Measurements from ENCODE around the gene SGSH. TPM values are rescaled to one million over a fixed set of nuclear protein-coding genes. Genes with fewer than 3 reads are reported as not detected.

SGSH gene
- polyA plus RNA-seq, 1 donor (not counting 4 experiments of a cell fraction or from before 2014, with no cell fraction given): 9.6 TPM

GRCh38 chr17:80214878-80215210 is 5.3 kb downstream of the SGSH start:
- Histone ChIP-seq H3K9ac (ENCODE audit: control insufficient read depth, extremely low read depth, insufficient read depth, low read length) (no peak overlapping the region), H3K27ac (ENCODE audit: control insufficient read depth, insufficient read depth, low read length) (no peak overlapping the region), H3K4me3 (ENCODE audit: control insufficient read depth in 2 of 3, extremely low read depth in 1 of 3, insufficient read depth in 2 of 3, low read depth in 1 of 3, low read length in 3 of 3) (no peak overlapping the region), H3K27me3 (ENCODE audit: control insufficient read depth, extremely low read depth, insufficient read depth, low read length) (no peaks in the 10 kb centered on the region), H4K20me1 (ENCODE audit: control insufficient read depth, extremely low read depth, insufficient read depth, low read length) (no peaks in the 10 kb centered on the region), H3K9me1 (ENCODE audit: control insufficient read depth, extremely low read depth, insufficient read depth, low read length) (no peaks in the 10 kb centered on the region), H3K4me1 (ENCODE audit: control insufficient read depth, extremely low read depth, insufficient read depth, low read length) (peaks cover 6% of the 10 kb centered on the region), H3K36me3 (ENCODE audit: control insufficient read depth in 2 of 2, extremely low read depth in 1 of 2, insufficient read depth in 2 of 2, low read length in 2 of 2) (peaks cover 5 to 6% of the 10 kb centered on the region in 2 experiments), H3K4me2 (ENCODE audit: control insufficient read depth, extremely low read depth, insufficient read depth, low read depth, low read length) (no peak overlapping the region), H3K79me2 (ENCODE audit: control insufficient read depth, insufficient read depth, low read length) (no peaks in the 10 kb centered on the region), H3K9me3 (ENCODE audit: control insufficient read depth, low read depth, low read length) (no peaks in the 10 kb centered on the region), H2AFZ (ENCODE audit: control insufficient read depth, low read length) (no peak overlapping the region)
- TF ChIP-seq CTCF (optimal IDR thresholded peaks at IDR 0.05 in 1 of 3, IDR thresholded peaks at IDR 0.05 in 1 of 3, conservative IDR thresholded peaks at IDR 0.05 in 1 of 3; ENCODE audit: extremely low read depth in 1 of 3, insufficient read depth in 2 of 3, low read length in 3 of 3): no peak
- no peak for TF ChIP-seq EZH2 (IDR thresholded peaks at IDR 0.05; ENCODE audit: low read length)
- DNase-seq (ENCODE audit: low read depth, low spot score) (no peak), FAIRE-seq (no peak)
- dilution Hi-C loops (cut with MboI; ENCODE audit: extremely low pct_ligation_motif_present, low sequenced_read_pairs): no loop called here

- Histone ChIP-seq H3K9me3 (ENCODE audit: control insufficient read depth, low read depth, low read length) (no peaks in the 10 kb centered on the region), H3K4me1 (ENCODE audit: control insufficient read depth, extremely low read depth, insufficient read depth, low read length) (peaks cover 2% of the 10 kb centered on the region), H3K4me2 (ENCODE audit: control insufficient read depth, extremely low read depth, insufficient read depth, low read depth, low read length) (no peak overlapping the region), H3K9ac (ENCODE audit: control insufficient read depth, extremely low read depth, insufficient read depth, low read length) (no peak overlapping the region), H3K27me3 (ENCODE audit: control insufficient read depth, extremely low read depth, insufficient read depth, low read length) (no peaks in the 10 kb centered on the region), H3K4me3 (ENCODE audit: control insufficient read depth in 2 of 3, extremely low read depth in 1 of 3, insufficient read depth in 2 of 3, low read depth in 1 of 3, low read length in 3 of 3) (no peak overlapping the region), H4K20me1 (ENCODE audit: control insufficient read depth, extremely low read depth, insufficient read depth, low read length) (no peaks in the 10 kb centered on the region), H3K36me3 (ENCODE audit: control insufficient read depth in 2 of 2, extremely low read depth in 1 of 2, insufficient read depth in 2 of 2, low read length in 2 of 2) (peaks cover 7 to 8% of the 10 kb centered on the region in 2 experiments), H2AFZ (ENCODE audit: control insufficient read depth, low read length) (no peak overlapping the region), H3K27ac (ENCODE audit: control insufficient read depth, insufficient read depth, low read length) (no peak overlapping the region), H3K9me1 (ENCODE audit: control insufficient read depth, extremely low read depth, insufficient read depth, low read length) (no peaks in the 10 kb centered on the region), H3K79me2 (ENCODE audit: control insufficient read depth, insufficient read depth, low read length) (no peaks in the 10 kb centered on the region)
- DNase-seq (ENCODE audit: low read depth, low spot score) (no peak), FAIRE-seq (no peak)
- dilution Hi-C loops (cut with MboI; ENCODE audit: extremely low pct_ligation_motif_present, low sequenced_read_pairs): no loop called here
- TF ChIP-seq EZH2 (IDR thresholded peaks at IDR 0.05; ENCODE audit: low read length) (no peak), CTCF (optimal IDR thresholded peaks at IDR 0.05 in 1 of 3, IDR thresholded peaks at IDR 0.05 in 1 of 3, conservative IDR thresholded peaks at IDR 0.05 in 1 of 3; ENCODE audit: extremely low read depth in 1 of 3, insufficient read depth in 2 of 3, low read length in 3 of 3) (no peak)
These were observed 5.9 kb downstream of the SGSH start for GRCh38 chr17:80214012-80214877.
